ENCODE data around the gene SPAG4. TPM values are rescaled to one million over a fixed set of nuclear protein-coding genes. Genes with fewer than 3 reads are reported as not detected.

The SPAG4 gene
- 1 to 10 TPM; 3.8 to 5.7 TPM for total RNA-seq

GRCh38 chr20:35615667-35616464 is at the start of gene SPAG4:
SPAG4 (plus strand) TSS chr20:35615829; CDS start chr20:35616004, 175 bp downstream.
- POLR2A ChIA-PET, result interaction anchor here (0.5 to 5.4 kb wide), 16 partner anchors 11 to 1622 kb away, joined by 3 to 68 read pairs (median 6); partner anchors contain the start of genes CPNE1, ERGIC3, NFS1 and RALY
- ATAC-seq (ENCODE audit: low read depth) (peak; percentile 83), DNase-seq (peak; percentile 100)
- Mint-ChIP-seq H3K27me3 (no peaks in the 10 kb centered on the region), H3K4me3 (peak within 1 kb of the TSS; percentile 86), H3K36me3 (no peaks in the 10 kb centered on the region), H3K4me1 (peaks cover 19% of the 10 kb centered on the region), H3K9me3 (no peaks in the 10 kb centered on the region), H3K27ac (peak within 1 kb of the TSS; percentile 93)

- Mint-ChIP-seq H3K36me3 (no peaks in the 10 kb centered on the region), H3K4me3 (no peak overlapping the region), H3K4me1 (peaks cover 1% of the 10 kb centered on the region), H3K27ac (no peak overlapping the region), H3K27me3 (peaks cover 15% of the 10 kb centered on the region), H3K9me3 (peaks cover 3% of the 10 kb centered on the region)
- POLR2A ChIA-PET, result no interaction called here
- no peak for ATAC-seq (ENCODE audit: low read depth)
- no peak for DNase-seq
These were observed 47.0 kb upstream of the SPAG4 start for GRCh38 chr20:35568645-35569044.

GRCh38 chr20:35571555-35571954 is 44.1 kb upstream of the SPAG4 start:
- ATAC-seq (ENCODE audit: low read depth) (no peak), DNase-seq (no peak)
- no peak overlapping the region for H3K4me3 Mint-ChIP-seq
- H3K4me1 Mint-ChIP-seq, result peaks cover 1% of the 10 kb centered on the region
- H3K36me3 Mint-ChIP-seq, result no peaks in the 10 kb centered on the region
- peaks cover 3% of the 10 kb centered on the region for H3K9me3 Mint-ChIP-seq
- no peak overlapping the region for H3K27ac Mint-ChIP-seq
- peaks cover 19% of the 10 kb centered on the region for H3K27me3 Mint-ChIP-seq
- POLR2A ChIA-PET, result no interaction called here

- no peak overlapping the region for H3K27ac Mint-ChIP-seq
- no peak for ATAC-seq (ENCODE audit: low read depth)
- POLR2A ChIA-PET, result no interaction called here
- H3K9me3 Mint-ChIP-seq, result peaks cover 3% of the 10 kb centered on the region
- H3K36me3 Mint-ChIP-seq, result no peaks in the 10 kb centered on the region
- peaks cover 14% of the 10 kb centered on the region for H3K27me3 Mint-ChIP-seq
- peaks cover 1% of the 10 kb centered on the region for H3K4me1 Mint-ChIP-seq
- DNase-seq, result no peak
- H3K4me3 Mint-ChIP-seq, result no peak overlapping the region
These were observed 42.8 kb upstream of the SPAG4 start for GRCh38 chr20:35572838-35573237.

GRCh38 chr20:35575958-35576357 is 39.7 kb upstream of the SPAG4 start:
- ATAC-seq (ENCODE audit: low read depth) (no peak), DNase-seq (no peak)
- Mint-ChIP-seq H3K4me3 (no peak overlapping the region), H3K27me3 (peaks cover 16% of the 10 kb centered on the region), H3K4me1 (no peaks in the 10 kb centered on the region), H3K9me3 (peaks cover 3% of the 10 kb centered on the region), H3K36me3 (no peaks in the 10 kb centered on the region), H3K27ac (no peak overlapping the region)
- POLR2A ChIA-PET, result no interaction called here

- Mint-ChIP-seq H3K9me3 (peaks cover 3% of the 10 kb centered on the region), H3K27me3 (peaks cover 16% of the 10 kb centered on the region), H3K27ac (no peak overlapping the region), H3K36me3 (no peaks in the 10 kb centered on the region), H3K4me3 (no peak overlapping the region), H3K4me1 (no peaks in the 10 kb centered on the region)
- ATAC-seq (ENCODE audit: low read depth) (no peak), DNase-seq (no peak)
- POLR2A ChIA-PET, result no interaction called here
These were observed 38.8 kb upstream of the SPAG4 start for GRCh38 chr20:35576816-35577215.

- POLR2A ChIA-PET, result no interaction called here
- DNase-seq (no peak), ATAC-seq (ENCODE audit: low read depth) (no peak)
- H3K27ac Mint-ChIP-seq, result no peak overlapping the region
- H3K4me1 Mint-ChIP-seq, result no peaks in the 10 kb centered on the region
- no peaks in the 10 kb centered on the region for H3K36me3 Mint-ChIP-seq
- H3K4me3 Mint-ChIP-seq, result no peak overlapping the region
- peaks cover 14% of the 10 kb centered on the region for H3K27me3 Mint-ChIP-seq
- peaks cover 1% of the 10 kb centered on the region for H3K9me3 Mint-ChIP-seq
These were observed 37.2 kb upstream of the SPAG4 start for GRCh38 chr20:35578469-35578868.

GRCh38 chr20:35579196-35579595 is 36.4 kb upstream of the SPAG4 start:
- Mint-ChIP-seq H3K27ac (no peak overlapping the region), H3K27me3 (peaks cover 11% of the 10 kb centered on the region), H3K36me3 (no peaks in the 10 kb centered on the region), H3K9me3 (peaks cover 1% of the 10 kb centered on the region), H3K4me3 (no peak overlapping the region), H3K4me1 (no peaks in the 10 kb centered on the region)
- DNase-seq (no peak), ATAC-seq (ENCODE audit: low read depth) (no peak)
- POLR2A ChIA-PET, result no interaction called here

- POLR2A ChIA-PET, result no interaction called here
- Mint-ChIP-seq H3K4me3 (no peak overlapping the region), H3K4me1 (no peaks in the 10 kb centered on the region), H3K27me3 (peaks cover 3% of the 10 kb centered on the region), H3K27ac (no peak overlapping the region), H3K36me3 (no peaks in the 10 kb centered on the region), H3K9me3 (peaks cover 1% of the 10 kb centered on the region)
- no peak for ATAC-seq (ENCODE audit: low read depth)
- DNase-seq, result no peak
These were observed 33.5 kb upstream of the SPAG4 start for GRCh38 chr20:35582131-35582530.

GRCh38 chr20:35582741-35583404 is 32.8 kb upstream of the SPAG4 start:
- H3K4me1 Mint-ChIP-seq, result no peaks in the 10 kb centered on the region
- no peaks in the 10 kb centered on the region for H3K36me3 Mint-ChIP-seq
- no peak overlapping the region for H3K27ac Mint-ChIP-seq
- H3K9me3 Mint-ChIP-seq, result peaks cover 1% of the 10 kb centered on the region
- DNase-seq (no peak), ATAC-seq (ENCODE audit: low read depth) (no peak)
- H3K27me3 Mint-ChIP-seq, result peaks cover 3% of the 10 kb centered on the region
- no peak overlapping the region for H3K4me3 Mint-ChIP-seq
- POLR2A ChIA-PET, result no interaction called here

GRCh38 chr20:35583636-35584560 is 31.7 kb upstream of the SPAG4 start:
- Mint-ChIP-seq H3K4me3 (no peak overlapping the region), H3K27ac (no peak overlapping the region), H3K9me3 (peaks cover 1% of the 10 kb centered on the region), H3K4me1 (no peaks in the 10 kb centered on the region), H3K36me3 (no peaks in the 10 kb centered on the region), H3K27me3 (peaks cover 3% of the 10 kb centered on the region)
- DNase-seq, result no peak
- POLR2A ChIA-PET, result interaction anchor here (0.6 to 1.0 kb wide), 2 partner anchors 15 to 364 kb away, joined by 3 to 5 read pairs; no protein-coding TSS in a partner anchor
- ATAC-seq (ENCODE audit: low read depth), result no peak

- Mint-ChIP-seq H3K36me3 (no peaks in the 10 kb centered on the region), H3K4me1 (peaks cover 1% of the 10 kb centered on the region), H3K27me3 (no peaks in the 10 kb centered on the region), H3K4me3 (no peak overlapping the region), H3K27ac (no peak overlapping the region), H3K9me3 (peaks cover 1% of the 10 kb centered on the region)
- DNase-seq (no peak), ATAC-seq (ENCODE audit: low read depth) (no peak)
- POLR2A ChIA-PET, result no interaction called here
These were observed 28.7 kb upstream of the SPAG4 start for GRCh38 chr20:35586751-35587425.

- Mint-ChIP-seq H3K4me3 (no peak overlapping the region), H3K27ac (no peak overlapping the region), H3K36me3 (no peaks in the 10 kb centered on the region), H3K9me3 (no peaks in the 10 kb centered on the region), H3K4me1 (peaks cover 3% of the 10 kb centered on the region), H3K27me3 (no peaks in the 10 kb centered on the region)
- no peak for ATAC-seq (ENCODE audit: low read depth)
- DNase-seq, result no peak
- POLR2A ChIA-PET, result no interaction called here
These were observed 28.2 kb upstream of the SPAG4 start for GRCh38 chr20:35587436-35587835.
